HAP-1 (cell line): Measurements from ENCODE around the gene ZNF275.

Source experiments
- DNase-seq, 2 experiments: peaks; one replicate each; pipeline ENCODE4 v3.0.0-alpha.2; 2016 to 2020; ENCODE audit warnings: low spot score in 2 of 2
- H3K27me3 ChIP-seq: fragments of 250-450 bp; sonication (Bioruptor Pico); 2 replicates; pipeline ENCODE4 v1.5.1; 2020; ENCODE audit warnings: low read depth, mild to moderate bottlenecking, moderate library complexity
- H3K36me3 ChIP-seq: fragments of 250-450 bp; sonication (Bioruptor Pico); replicated peaks from 2 replicates; pipeline ENCODE4 v1.5.1; 2020; ENCODE audit warnings: mild to moderate bottlenecking
- H3K4me1 ChIP-seq: fragments of 250-450 bp; sonication (Bioruptor Pico); 2 replicates; pipeline ENCODE4 v1.5.1; 2020; ENCODE audit warnings: mild to moderate bottlenecking
- H3K4me3 ChIP-seq: fragments of 250-450 bp; sonication (Bioruptor Pico); 2 replicates; pipeline ENCODE4 v1.5.1; 2020; ENCODE audit warnings: mild to moderate bottlenecking, moderate library complexity
- H3K9me3 ChIP-seq: fragments of 250-450 bp; sonication (Bioruptor Pico); 2 replicates; pipeline ENCODE4 v1.5.1; 2020; ENCODE audit warnings: mild to moderate bottlenecking, moderate library complexity
- in situ Hi-C: fragments of 300-500 bp; cut with MboI; formaldehyde crosslinking; loops from 3 replicates; pipeline ENCODE4 v1.14.3; 2020; ENCODE audit warnings: low sequenced_read_pairs, inconsistent platforms, mixed read lengths

ZNF275 gene

DNA sequence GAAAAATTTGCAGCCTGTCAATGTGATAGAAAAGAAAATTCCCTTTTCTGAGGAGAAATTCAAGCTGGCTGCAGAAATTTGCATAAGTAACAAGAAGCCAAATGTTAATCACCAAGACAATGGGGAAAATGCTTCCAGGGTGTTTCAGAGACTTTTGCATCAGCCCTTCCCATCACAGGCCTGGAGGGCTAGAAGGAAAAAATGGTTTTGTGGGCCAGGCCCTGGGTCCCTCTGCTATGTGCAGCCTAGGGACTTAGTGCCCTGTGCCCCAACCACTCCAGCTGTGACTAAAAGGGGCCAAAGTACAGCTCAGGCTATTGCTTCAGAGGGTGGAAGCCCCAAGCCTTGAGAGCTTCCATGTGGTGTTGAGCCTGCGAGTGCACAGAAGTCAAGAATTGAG is 23.9 kb downstream of the ZNF275 start:
- Histone ChIP-seq H3K9me3 (no peaks in the 10 kb centered on the region; the same call in 1 of the 2 replicates), H3K27me3 (no peaks in the 10 kb centered on the region), H3K36me3 (no peaks in the 10 kb centered on the region), H3K4me3 (no peak overlapping the region), H3K4me1 (no peaks in the 10 kb centered on the region)
- in situ Hi-C loops, result no loop called here
- no peak for DNase-seq

DNA sequence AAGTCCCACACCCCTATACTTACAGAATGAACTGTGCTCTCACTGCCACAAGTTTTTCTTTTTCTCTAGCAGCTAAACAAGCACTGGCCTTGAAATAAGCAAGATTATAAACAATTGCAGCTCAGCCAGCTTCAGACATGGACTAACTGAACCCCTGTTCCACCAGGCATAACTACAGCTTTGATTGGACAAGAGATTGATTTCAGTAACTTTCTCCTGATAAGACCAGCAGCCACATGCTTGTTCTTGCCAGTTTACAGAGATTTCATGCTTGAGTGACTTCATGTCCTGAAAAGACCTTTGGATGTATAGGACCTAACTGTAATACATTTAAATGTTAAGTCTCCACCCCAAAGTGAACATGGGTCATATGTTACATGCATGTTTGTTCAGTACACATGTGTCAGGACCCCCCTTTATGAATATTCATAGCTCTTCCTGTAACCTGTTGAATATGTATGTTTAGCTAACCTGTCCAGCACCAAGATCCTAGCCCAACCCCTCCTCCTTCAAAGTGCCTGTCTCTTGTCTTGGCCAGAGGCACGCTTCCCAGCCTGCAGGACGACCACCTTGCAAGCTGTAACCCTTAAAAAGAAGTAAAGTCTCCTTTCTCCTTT is 27.9 kb downstream of the ZNF275 start:
- no peak for DNase-seq
- no peaks in the 10 kb centered on the region for H3K4me1 ChIP-seq
- H3K4me3 ChIP-seq, result no peak overlapping the region
- no peaks in the 10 kb centered on the region for H3K27me3 ChIP-seq
- no peaks in the 10 kb centered on the region; the same call in 1 of the 2 replicates for H3K9me3 ChIP-seq
- H3K36me3 ChIP-seq, result no peaks in the 10 kb centered on the region
- in situ Hi-C loops, result no loop called here

DNA sequence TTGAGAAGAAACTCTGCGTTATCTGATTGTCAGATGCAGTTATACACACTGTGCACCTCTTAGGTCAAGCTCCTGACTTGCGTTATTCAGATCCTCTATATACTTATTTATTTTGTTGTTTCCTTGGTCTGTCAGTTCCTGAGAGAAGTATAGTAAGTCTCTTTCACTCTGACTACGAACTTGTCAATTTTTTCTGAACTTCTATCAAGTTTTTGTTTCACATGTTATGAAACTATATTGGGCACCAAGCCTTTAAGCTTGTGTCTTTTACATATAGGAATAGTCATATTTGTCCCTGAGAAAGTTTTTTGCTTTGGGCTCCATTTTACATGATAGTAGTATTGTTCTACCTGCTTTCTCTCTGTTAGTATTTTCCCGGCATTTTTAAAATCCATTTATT is 31.7 kb downstream of the ZNF275 start:
- Histone ChIP-seq H3K9me3 (no peaks in the 10 kb centered on the region), H3K4me1 (no peaks in the 10 kb centered on the region), H3K36me3 (no peaks in the 10 kb centered on the region), H3K27me3 (no peaks in the 10 kb centered on the region), H3K4me3 (no peak overlapping the region)
- DNase-seq, result no peak
- in situ Hi-C loops, result no loop called here

DNA sequence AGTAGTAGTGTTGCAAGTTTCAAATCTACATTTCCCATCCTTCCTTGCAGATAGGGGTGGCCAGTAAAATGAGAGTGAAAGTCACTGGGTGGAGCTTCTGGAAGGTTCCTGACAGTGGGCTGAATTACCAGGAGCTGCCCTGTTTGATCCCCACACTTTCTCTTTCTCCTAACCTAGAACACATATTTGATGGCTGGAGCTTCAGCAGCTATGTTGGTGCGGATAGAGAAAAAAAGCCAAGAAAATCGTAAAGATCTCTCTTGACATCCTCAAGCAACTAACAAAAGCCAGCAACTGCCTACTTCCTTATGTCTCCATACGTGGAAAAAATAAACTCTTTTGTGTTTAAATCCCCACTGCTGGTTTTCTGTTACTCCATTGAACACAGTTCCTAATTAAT is 32.2 kb downstream of the ZNF275 start:
- in situ Hi-C loops, result no loop called here
- Histone ChIP-seq H3K4me3 (no peak overlapping the region), H3K9me3 (no peaks in the 10 kb centered on the region), H3K4me1 (no peaks in the 10 kb centered on the region), H3K27me3 (no peaks in the 10 kb centered on the region), H3K36me3 (no peaks in the 10 kb centered on the region)
- DNase-seq, result no peak

DNA sequence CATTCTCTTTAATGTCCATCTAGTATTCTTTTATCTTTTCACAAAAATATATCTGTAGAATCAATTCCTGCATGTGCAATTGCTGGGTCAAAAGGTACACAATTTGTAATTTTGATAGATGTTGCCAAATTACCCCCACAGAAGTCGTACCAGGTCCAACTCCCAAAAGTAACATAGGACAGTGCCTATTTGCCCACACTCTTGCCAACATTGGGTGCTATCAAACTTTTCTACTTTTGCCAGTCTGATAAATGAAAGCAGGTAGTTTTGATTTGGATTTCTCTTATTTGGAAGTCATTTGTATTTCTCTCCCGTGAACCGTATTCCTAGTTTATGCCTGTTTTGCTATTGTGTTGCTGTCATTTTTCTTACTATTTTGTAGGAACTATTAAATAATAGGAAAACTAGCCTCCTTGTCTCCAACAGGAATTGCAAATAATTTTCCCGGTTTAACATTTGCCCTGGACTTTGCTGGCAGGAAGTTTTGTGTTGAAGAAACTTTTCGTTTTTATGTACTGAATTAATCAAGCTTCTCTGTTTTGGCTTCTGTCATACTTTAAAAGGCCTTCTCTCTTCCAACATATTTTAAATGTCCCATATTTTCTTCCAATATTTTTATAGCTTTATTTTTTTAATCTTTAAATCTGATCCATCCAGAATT is 33.1 kb downstream of the ZNF275 start:
- no peak overlapping the region for H3K4me3 ChIP-seq
- no peaks in the 10 kb centered on the region for H3K27me3 ChIP-seq
- no peak for DNase-seq
- H3K4me1 ChIP-seq, result no peaks in the 10 kb centered on the region
- no peaks in the 10 kb centered on the region for H3K36me3 ChIP-seq
- no peaks in the 10 kb centered on the region for H3K9me3 ChIP-seq
- in situ Hi-C loops, result no loop called here

DNA sequence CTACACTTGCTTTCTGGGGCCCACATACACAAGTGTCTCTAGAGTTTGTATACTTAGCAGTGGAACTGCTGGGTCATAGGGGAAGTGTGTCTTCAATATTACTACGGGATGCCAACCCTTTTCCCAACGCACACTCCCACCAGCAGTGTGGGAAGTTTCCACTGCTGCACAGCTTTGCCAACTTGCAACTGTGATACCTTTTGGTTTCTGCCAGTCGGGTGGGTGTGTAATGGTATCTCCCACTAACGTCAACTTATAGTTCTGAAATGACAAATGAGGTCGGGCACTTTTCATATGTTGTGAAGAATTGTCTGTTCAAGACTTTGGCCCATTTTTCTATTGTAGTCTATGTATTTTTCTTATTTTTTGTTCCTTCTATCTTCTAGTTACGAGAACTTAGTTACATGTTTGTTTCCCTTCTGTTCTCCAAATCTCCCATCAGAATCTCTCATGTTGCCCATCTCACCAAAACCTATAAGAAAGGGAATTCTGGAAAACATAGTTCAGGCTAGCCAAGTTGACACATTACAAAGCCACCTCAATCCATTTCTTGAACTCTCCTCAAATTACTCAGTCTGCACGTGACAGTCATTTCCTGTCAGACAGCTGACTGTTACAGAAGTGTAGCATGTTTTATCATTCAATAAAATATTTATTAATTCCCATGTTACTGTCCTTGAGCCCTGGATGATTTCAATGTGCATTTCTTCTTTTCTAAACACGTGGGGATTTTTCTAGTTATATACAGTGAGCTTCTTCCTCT is 36.5 kb downstream of the ZNF275 start:
- in situ Hi-C loops, result no loop called here
- Histone ChIP-seq H3K9me3 (no peaks in the 10 kb centered on the region), H3K36me3 (no peaks in the 10 kb centered on the region), H3K27me3 (no peaks in the 10 kb centered on the region), H3K4me1 (no peaks in the 10 kb centered on the region), H3K4me3 (no peak overlapping the region)
- no peak for DNase-seq

DNA sequence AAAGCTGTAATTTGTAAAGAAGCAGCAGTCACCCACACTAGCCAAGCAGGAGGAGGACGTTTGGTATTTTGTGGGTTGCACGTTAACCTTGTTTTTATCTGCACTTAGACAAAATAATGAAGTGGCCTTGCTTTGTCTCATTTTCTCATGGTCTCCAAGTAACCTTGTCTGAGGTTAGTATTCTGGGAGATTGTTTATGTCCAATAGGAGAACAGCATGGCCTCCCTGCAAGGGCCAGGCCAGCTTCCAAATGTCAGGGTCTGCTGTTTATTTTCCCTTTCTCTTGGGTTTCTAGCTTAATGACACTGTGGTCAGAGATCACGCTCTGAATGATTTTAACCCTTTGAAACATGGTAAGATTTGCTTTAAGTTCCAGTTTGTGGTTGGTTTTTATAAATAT is 37.3 kb downstream of the ZNF275 start:
- no peaks in the 10 kb centered on the region for H3K27me3 ChIP-seq
- H3K9me3 ChIP-seq, result no peaks in the 10 kb centered on the region
- in situ Hi-C loops, result no loop called here
- H3K4me3 ChIP-seq, result no peak overlapping the region
- DNase-seq, result no peak
- H3K36me3 ChIP-seq, result no peaks in the 10 kb centered on the region
- no peaks in the 10 kb centered on the region for H3K4me1 ChIP-seq

DNA sequence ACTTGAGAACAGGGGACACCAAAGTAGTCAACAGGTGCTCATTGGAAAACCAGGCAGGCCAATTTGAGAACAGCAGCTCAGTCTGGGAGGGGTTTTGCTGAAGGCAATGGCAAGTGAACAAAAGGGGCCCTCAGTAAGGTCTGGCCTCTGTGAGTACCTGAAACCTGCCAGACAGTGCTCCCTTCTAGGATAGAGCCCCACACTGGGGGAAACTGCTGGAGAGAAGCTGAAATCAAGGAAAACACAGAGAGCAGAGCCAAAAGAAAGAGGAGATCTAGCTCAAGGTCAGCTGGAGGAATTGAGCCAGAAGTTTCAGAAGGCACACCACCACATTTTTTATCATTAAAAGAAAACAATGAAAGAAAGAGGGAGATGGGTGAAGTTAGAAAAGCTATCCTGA is 39.0 kb downstream of the ZNF275 start:
- in situ Hi-C loops, result no loop called here
- Histone ChIP-seq H3K36me3 (no peaks in the 10 kb centered on the region), H3K27me3 (no peaks in the 10 kb centered on the region), H3K4me3 (no peak overlapping the region), H3K4me1 (no peaks in the 10 kb centered on the region), H3K9me3 (no peaks in the 10 kb centered on the region)
- no peak for DNase-seq

DNA sequence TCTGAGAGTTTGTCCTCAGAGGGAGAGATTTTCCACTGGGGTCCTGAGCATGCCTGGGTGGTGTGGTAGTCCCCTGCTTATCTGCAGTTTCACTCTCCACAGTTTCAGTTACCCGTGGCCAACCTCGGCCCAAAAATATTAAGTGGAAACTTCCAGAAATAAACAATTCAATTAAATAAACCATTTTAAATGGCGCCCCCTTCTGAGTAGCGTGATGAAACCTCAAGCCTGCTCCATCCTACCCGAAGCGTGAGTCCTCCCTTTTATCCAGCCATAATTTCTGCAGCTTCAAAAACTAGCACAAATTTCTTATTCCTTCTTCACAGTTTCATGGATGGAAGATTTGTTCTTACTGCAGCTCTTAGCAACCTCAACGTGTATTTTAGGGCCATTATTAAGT is 40.5 kb downstream of the ZNF275 start:
- Histone ChIP-seq H3K36me3 (no peaks in the 10 kb centered on the region), H3K9me3 (no peaks in the 10 kb centered on the region)

DNA sequence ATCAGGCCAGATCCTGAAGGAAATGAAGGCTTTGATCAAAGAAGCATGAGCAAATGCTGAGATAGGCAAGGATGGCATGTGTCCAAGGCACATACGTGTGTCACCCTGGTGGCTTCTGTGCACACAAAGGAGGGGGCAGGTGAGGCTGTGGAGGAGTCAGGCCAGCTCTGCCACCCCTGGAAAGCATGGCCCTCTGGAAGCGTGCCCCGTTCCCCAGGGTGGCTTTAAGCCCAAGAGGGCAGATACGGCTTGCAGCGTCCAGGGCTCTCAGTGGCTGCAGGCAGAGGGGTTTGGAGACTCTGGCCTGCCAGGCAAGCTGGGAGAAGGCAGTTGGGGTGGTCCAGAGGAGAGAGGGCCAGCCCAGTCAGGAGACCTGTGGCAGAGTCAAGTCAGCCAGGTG is 41.6 kb downstream of the ZNF275 start:
- in situ Hi-C loops, result no loop called here
- H3K9me3 ChIP-seq, result no peaks in the 10 kb centered on the region
- no peaks in the 10 kb centered on the region for H3K27me3 ChIP-seq
- no peak for DNase-seq
- H3K36me3 ChIP-seq, result no peaks in the 10 kb centered on the region
- no peak overlapping the region for H3K4me3 ChIP-seq
- H3K4me1 ChIP-seq, result no peaks in the 10 kb centered on the region

More for the DNA sequence above, 40.5 kb downstream of the ZNF275 start:
- Histone ChIP-seq H3K4me3 (no peak overlapping the region), H3K27me3 (no peaks in the 10 kb centered on the region), H3K4me1 (no peaks in the 10 kb centered on the region)
- in situ Hi-C loops, result no loop called here
- no peak for DNase-seq

DNA sequence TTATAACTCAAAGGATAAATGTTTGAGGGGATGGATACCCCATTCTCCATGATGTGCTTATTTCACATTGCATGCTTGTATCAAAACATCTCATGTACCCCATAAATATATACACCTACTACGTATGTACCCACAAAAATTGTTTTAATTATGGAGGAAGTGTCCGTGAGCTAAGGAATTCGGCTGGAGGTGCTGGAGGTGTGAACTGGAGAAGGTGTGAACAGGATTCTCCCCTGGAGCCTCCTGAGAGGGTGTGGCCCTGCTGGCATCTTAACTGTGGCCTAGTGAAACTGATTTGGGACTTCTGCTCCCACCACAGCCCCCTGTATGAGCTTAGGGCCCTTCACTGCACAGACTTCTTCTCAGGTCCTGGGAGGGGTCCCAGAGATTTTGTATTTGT is 43.8 kb downstream of the ZNF275 start:
- H3K4me1 ChIP-seq, result no peaks in the 10 kb centered on the region
- no peaks in the 10 kb centered on the region for H3K27me3 ChIP-seq
- H3K4me3 ChIP-seq, result no peak overlapping the region
- DNase-seq, result no peak
- H3K9me3 ChIP-seq, result no peaks in the 10 kb centered on the region
- H3K36me3 ChIP-seq, result no peaks in the 10 kb centered on the region
- in situ Hi-C loops, result no loop called here

DNA sequence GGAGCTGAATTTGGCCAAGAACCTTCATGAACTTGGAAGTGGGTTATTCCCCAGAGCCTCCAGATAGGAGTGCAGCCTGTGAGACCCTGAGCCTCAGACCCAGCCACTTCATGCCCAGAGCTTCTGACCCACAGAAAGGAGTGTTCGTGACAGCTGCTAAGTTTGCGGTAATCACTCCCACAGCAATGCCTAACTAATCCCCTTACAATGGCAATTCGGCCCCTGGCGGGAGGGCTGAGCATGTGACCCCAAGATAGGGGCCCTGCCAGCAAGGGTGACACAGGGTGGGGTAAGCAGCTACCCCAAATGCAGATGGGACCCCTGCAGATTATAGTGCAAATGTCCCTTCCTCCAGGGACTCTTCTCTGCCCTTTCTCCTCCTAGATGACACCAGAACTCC is 44.7 kb downstream of the ZNF275 start:
- Histone ChIP-seq H3K9me3 (no peaks in the 10 kb centered on the region), H3K27me3 (no peaks in the 10 kb centered on the region), H3K36me3 (no peaks in the 10 kb centered on the region), H3K4me3 (no peak overlapping the region), H3K4me1 (no peaks in the 10 kb centered on the region)
- in situ Hi-C loops, result no loop called here
- no peak for DNase-seq

DNA sequence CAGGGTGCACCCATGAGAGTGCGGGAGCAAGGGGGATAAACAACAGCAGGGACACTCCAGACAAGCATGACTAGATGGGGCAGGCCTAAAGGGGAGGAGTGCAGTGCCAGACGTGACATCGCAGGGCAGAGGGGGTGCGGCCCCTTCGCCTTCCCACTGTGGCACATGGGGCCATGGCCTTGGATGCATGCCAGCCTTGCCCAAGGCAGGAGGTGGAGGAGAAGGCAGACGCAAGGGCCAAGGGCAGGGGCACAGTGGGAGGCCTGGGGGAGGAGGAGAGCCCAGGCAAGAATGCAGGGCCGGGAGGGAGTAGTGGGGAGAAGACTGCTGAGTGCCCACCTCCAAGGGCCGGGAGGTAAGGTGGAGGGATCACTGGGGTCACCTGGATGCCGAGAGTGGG is 45.6 kb downstream of the ZNF275 start:
- Histone ChIP-seq H3K4me1 (no peaks in the 10 kb centered on the region), H3K27me3 (no peaks in the 10 kb centered on the region), H3K4me3 (no peak overlapping the region), H3K9me3 (no peaks in the 10 kb centered on the region), H3K36me3 (no peaks in the 10 kb centered on the region)
- in situ Hi-C loops, result no loop called here
- no peak for DNase-seq

DNA sequence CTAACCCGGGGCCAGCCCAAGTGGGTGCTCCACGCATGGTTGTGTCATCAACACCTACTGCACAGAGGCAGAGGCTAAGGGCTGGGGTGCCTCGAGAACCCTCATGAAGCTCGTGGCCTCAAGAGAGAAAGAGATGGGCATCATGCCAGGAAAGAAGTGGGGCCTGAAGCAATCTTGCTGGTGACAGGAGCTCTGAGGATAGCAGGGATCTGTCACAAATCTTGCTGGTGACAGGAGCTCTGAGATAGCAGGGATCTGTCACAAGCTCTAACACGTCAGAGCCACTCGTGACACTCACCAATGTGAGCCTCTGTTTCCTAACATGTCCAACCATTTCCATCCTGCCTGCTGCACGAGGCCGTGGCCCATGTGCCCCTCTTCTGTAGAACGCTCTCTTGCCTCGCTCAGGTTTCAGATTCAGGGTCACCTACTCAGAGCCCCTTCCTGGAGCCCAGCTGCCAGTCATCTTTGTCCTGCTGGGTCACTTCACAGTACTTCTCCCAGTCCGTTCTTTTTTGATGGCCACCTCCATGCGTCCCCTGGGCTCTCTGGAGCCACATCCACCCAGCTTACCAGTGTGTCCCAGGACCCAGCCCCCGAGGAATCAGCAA is 46.1 kb downstream of the ZNF275 start:
- no peak overlapping the region for H3K4me3 ChIP-seq
- no peak for DNase-seq
- in situ Hi-C loops, result no loop called here
- no peaks in the 10 kb centered on the region for H3K27me3 ChIP-seq
- H3K9me3 ChIP-seq, result no peaks in the 10 kb centered on the region
- no peaks in the 10 kb centered on the region for H3K4me1 ChIP-seq
- no peaks in the 10 kb centered on the region for H3K36me3 ChIP-seq
